ENCODE results near the gene CHD1. TPM values are rescaled to one million over a fixed set of nuclear protein-coding genes. Genes with fewer than 3 reads are reported as not detected.

Gene CHD1
- total and polyA plus RNA-seq, 2 of the 13 experiments (the other 11 are each of a cell fraction or from before 2014, with no cell fraction given), result 22.8 to 55.9 TPM

- WGBS (ENCODE audit: low lambda C conversion rate), result 98% methylated on average over 4 of the region's 4 CpGs
- H3K4me3 ChIP-seq (replicated peaks in 1 of 3; ENCODE audit: insufficient read depth in 1 of 3, low read depth in 2 of 3, low read length in 3 of 3), result no peak overlapping the region
- no peak overlapping the region for H3K27ac ChIP-seq (ENCODE audit: extremely low read length, insufficient read depth, low read length)
- H3K36me3 ChIP-seq (replicated peaks in 1 of 2; ENCODE audit: control insufficient read depth in 1 of 2, insufficient read depth in 2 of 2, low read length in 2 of 2), result peaks cover 3 to 50% of the 10 kb centered on the region in 2 experiments; a peak in 4 of 5 replicates
- no peak overlapping the region for H3K4me2 ChIP-seq (ENCODE audit: low read depth, low read length)
- ChIA-PET CTCF (ENCODE audit: low intra/inter-chr PET ratio, low total read pairs) (no interaction called here), POLR2A (no interaction called here)
- H3K9ac ChIP-seq (ENCODE audit: insufficient read depth, low read depth, low read length), result no peak overlapping the region
- peaks cover 12% of the 10 kb centered on the region for H4K20me1 ChIP-seq (ENCODE audit: insufficient read depth, low read length)
- intact Hi-C loops (cut with micrococcal nuclease; ENCODE audit: unreplicated experiment) (no loop called here), in situ Hi-C loops (cut with HindIII; ENCODE audit: extremely low pct_ligation_motif_present, low pct_unique_long_range_greater_than_20kb) (no loop called here)
- H2AFZ ChIP-seq (ENCODE audit: low read length), result no peak overlapping the region
- BruUV-seq (replicated peaks), result no TSS peak
- peaks cover 48% of the 10 kb centered on the region for H3K4me1 ChIP-seq (ENCODE audit: insufficient read depth, low read length)
- TF ChIP-seq, protein P1, sequence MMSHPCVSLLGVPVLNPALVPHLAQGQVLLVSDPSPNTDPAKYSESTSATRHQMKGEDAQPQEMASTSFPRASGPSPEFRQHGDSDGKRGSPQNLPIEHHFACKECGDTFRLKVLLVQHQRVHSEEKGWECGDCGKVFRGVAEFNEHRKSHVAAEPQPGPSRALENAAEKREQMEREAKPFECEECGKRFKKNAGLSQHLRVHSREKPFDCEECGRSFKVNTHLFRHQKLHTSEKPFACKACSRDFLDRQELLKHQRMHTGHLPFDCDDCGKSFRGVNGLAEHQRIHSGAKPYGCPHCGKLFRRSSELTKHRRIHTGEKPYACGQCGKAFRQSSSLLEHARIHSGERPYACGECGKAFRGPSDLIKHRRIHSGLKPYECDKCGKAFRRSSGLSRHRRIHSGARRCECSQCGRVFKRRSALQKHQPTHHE (CRISPR knock-in tag; IDR thresholded peaks at IDR 0.05; ENCODE audit: borderline replicate concordance), result no peak
- TF ChIP-seq KDM5A (IDR thresholded peaks at IDR 0.05; ENCODE audit: borderline replicate concordance, low read length) (no peak), ZNF232 (CRISPR knock-in tag; IDR thresholded peaks at IDR 0.05; ENCODE audit: borderline replicate concordance) (no peak), SIX1 (CRISPR knock-in tag; IDR thresholded peaks at IDR 0.05; ENCODE audit: borderline replicate concordance) (no peak), CBFB (CRISPR knock-in tag; IDR thresholded peaks at IDR 0.05) (no peak), SP5 (CRISPR knock-in tag; IDR thresholded peaks at IDR 0.05; ENCODE audit: borderline replicate concordance, low read depth) (no peak), KAT2B (IDR thresholded peaks at IDR 0.05; ENCODE audit: borderline replicate concordance, low read depth, low read length) (no peak), PBX2 (CRISPR knock-in tag; IDR thresholded peaks at IDR 0.05) (no peak), POLR2AphosphoS2 (IDR thresholded peaks at IDR 0.05; ENCODE audit: low read depth, low read length) (no peak), ZNF33A (CRISPR knock-in tag; IDR thresholded peaks at IDR 0.05; ENCODE audit: borderline replicate concordance) (no peak), DPF2 (CRISPR knock-in tag; IDR thresholded peaks at IDR 0.05; ENCODE audit: borderline replicate concordance, low read depth) (no peak), ZNF773 (CRISPR knock-in tag; IDR thresholded peaks at IDR 0.05; ENCODE audit: borderline replicate concordance) (no peak), ZFP90 (CRISPR knock-in tag; IDR thresholded peaks at IDR 0.05; ENCODE audit: borderline replicate concordance) (no peak), RBM22 (optimal IDR thresholded peaks at IDR 0.05; ENCODE audit: low read length) (no peak), ZFYVE20 (CRISPR knock-in tag; IDR thresholded peaks at IDR 0.05; ENCODE audit: borderline replicate concordance, low read depth) (no peak), ZNF687 (CRISPR knock-in tag; IDR thresholded peaks at IDR 0.05) (no peak), ARHGAP35 (CRISPR knock-in tag; IDR thresholded peaks at IDR 0.05; ENCODE audit: borderline replicate concordance) (no peak)
- peaks cover 93% of the 10 kb centered on the region for H3K79me2 ChIP-seq (ENCODE audit: insufficient read depth, low read length)
- H3K9me3 ChIP-seq (ENCODE audit: low read length), result no peaks in the 10 kb centered on the region
- no peaks in the 10 kb centered on the region for H3K27me3 ChIP-seq (ENCODE audit: control insufficient read depth in 1 of 2, insufficient read depth in 2 of 2, low read length in 2 of 2)
- DNase-seq (ENCODE audit: low spot score) (no peak), FAIRE-seq (no peak), ATAC-seq (no peak)
Measured at GRCh38 chr5:98921947-98922505, 6.8 kb downstream of the CHD1 start.

All from HepG2 (cell line).